ENCODE results near the gene POLE. TPM values are rescaled to one million over a fixed set of nuclear protein-coding genes. Genes with fewer than 3 reads are reported as not detected.

POLE gene
- total RNA-seq, 2 donors from 2014 or later: 12.5 to 36.9 TPM

GRCh38 chr12:132578118-132578517 is 109.0 kb downstream of the POLE start:
- intact Hi-C loops (cut with DNase I): no loop called here
- WGBS, 2 donors: 88 to 100% methylated on average over 2 to 10 of the region's 11 CpGs
- peaks cover 5 to 23% of the 10 kb centered on the region in 2 donors for H3K36me3 ChIP-seq (replicated peaks in 1 of 2; ENCODE audit: insufficient read depth in 1 of 2, low read depth in 2 of 2)
- no peak overlapping the region for H3K27ac ChIP-seq
- no peak overlapping the region for H3K4me3 ChIP-seq
- no peak for DNase-seq
- ATAC-seq: no peak
- H3K27me3 ChIP-seq: no peaks in the 10 kb centered on the region
- no peaks in the 10 kb centered on the region for H3K4me1 ChIP-seq
- H3K9me3 ChIP-seq: no peaks in the 10 kb centered on the region
- no peak for TF ChIP-seq CTCF (IDR thresholded peaks at IDR 0.05)
- no peak for TF ChIP-seq POLR2A (IDR thresholded peaks at IDR 0.05)

- 93 to 95% methylated on average over 17 to 21 of the region's 22 CpGs for WGBS, 2 donors
- H3K27me3 ChIP-seq: no peaks in the 10 kb centered on the region
- H3K9me3 ChIP-seq: no peaks in the 10 kb centered on the region
- DNase-seq: no peak
- no peak for ATAC-seq
- no peak overlapping the region for H3K27ac ChIP-seq
- TF ChIP-seq CTCF (IDR thresholded peaks at IDR 0.05): no peak
- no peak for TF ChIP-seq POLR2A (IDR thresholded peaks at IDR 0.05)
- H3K4me1 ChIP-seq: no peaks in the 10 kb centered on the region
- no peak overlapping the region for H3K4me3 ChIP-seq
- H3K36me3 ChIP-seq (replicated peaks in 1 of 2; ENCODE audit: insufficient read depth in 1 of 2, low read depth in 2 of 2): peaks cover 5 to 21% of the 10 kb centered on the region in 2 donors
- intact Hi-C loops (cut with DNase I): no loop called here
These were observed 109.8 kb downstream of the POLE start for GRCh38 chr12:132577191-132577920.

- DNase-seq: no peak
- Histone ChIP-seq H3K27ac (no peak overlapping the region), H3K4me3 (no peak overlapping the region), H3K9me3 (no peaks in the 10 kb centered on the region), H3K4me1 (no peaks in the 10 kb centered on the region), H3K27me3 (no peaks in the 10 kb centered on the region), H3K36me3 (replicated peaks in 1 of 2; ENCODE audit: insufficient read depth in 1 of 2, low read depth in 2 of 2) (peaks cover 5 to 21% of the 10 kb centered on the region in 2 donors)
- WGBS, 2 donors: 93 to 96% methylated on average over 5 to 12 of the region's 12 CpGs
- ATAC-seq: no peak
- TF ChIP-seq CTCF (IDR thresholded peaks at IDR 0.05) (no peak), POLR2A (IDR thresholded peaks at IDR 0.05) (no peak)
- intact Hi-C loops (cut with DNase I): no loop called here
These were observed 110.4 kb downstream of the POLE start for GRCh38 chr12:132576701-132577100.

- 92 to 95% methylated on average over 3 to 11 of the region's 11 CpGs for WGBS, 2 donors
- DNase-seq (no peak), ATAC-seq (no peak)
- H3K36me3 ChIP-seq (replicated peaks in 1 of 2; ENCODE audit: insufficient read depth in 1 of 2, low read depth in 2 of 2): peaks cover 5 to 19% of the 10 kb centered on the region in 2 donors
- H3K4me1 ChIP-seq: no peaks in the 10 kb centered on the region
- intact Hi-C loops (cut with DNase I): no loop called here
- H3K27me3 ChIP-seq: no peaks in the 10 kb centered on the region
- H3K4me3 ChIP-seq: no peak overlapping the region
- no peaks in the 10 kb centered on the region for H3K9me3 ChIP-seq
- no peak overlapping the region for H3K27ac ChIP-seq
- no peak for TF ChIP-seq POLR2A (IDR thresholded peaks at IDR 0.05)
- no peak for TF ChIP-seq CTCF (IDR thresholded peaks at IDR 0.05)
These were observed 111.5 kb downstream of the POLE start for GRCh38 chr12:132575661-132576060.

Data from body of pancreas (tissue), 4 donors.